ENCODE measurements around the gene PAPSS2. TPM values are rescaled to one million over a fixed set of nuclear protein-coding genes. Genes with fewer than 3 reads are reported as not detected.
A peak's percentile ranks its signal among the peaks of the same experiment; 100 is the strongest.

PAPSS2 gene
- total RNA-seq, 2 donors from 2014 or later: 16.9 to 17.5 TPM

GRCh38 chr10:87771871-87772500 is 112.3 kb downstream of the PAPSS2 start:
- Histone ChIP-seq H3K4me3 (no peak overlapping the region), H3K27ac (no peak overlapping the region), H3K4me1 (no peaks in the 10 kb centered on the region), H3K9me3 (no peaks in the 10 kb centered on the region), H3K27me3 (no peaks in the 10 kb centered on the region), H3K36me3 (replicated peaks in 1 of 2; ENCODE audit: insufficient read depth in 1 of 2, low read depth in 2 of 2) (peaks cover 0 to 3% of the 10 kb centered on the region in 2 donors)
- DNase-seq: no peak
- no peak for ATAC-seq
- intact Hi-C loops (cut with DNase I): no loop called here
- 75 to 79% methylated on average over 2 of the region's 2 CpGs for WGBS, 2 donors
- TF ChIP-seq CTCF (IDR thresholded peaks at IDR 0.05): peak in 6 of 7 experiments; percentile 34 to 65 (median 52)
- no peak for TF ChIP-seq POLR2A (IDR thresholded peaks at IDR 0.05)

- intact Hi-C loops (cut with DNase I): no loop called here
- WGBS, 2 donors: 47 to 66% methylated on average over 4 of the region's 4 CpGs
- DNase-seq (no peak), ATAC-seq (no peak)
- TF ChIP-seq POLR2A (IDR thresholded peaks at IDR 0.05) (no peak), CTCF (IDR thresholded peaks at IDR 0.05) (no peak)
- H3K9me3 ChIP-seq: no peaks in the 10 kb centered on the region
- peaks cover 0 to 10% of the 10 kb centered on the region in 2 donors for H3K36me3 ChIP-seq (replicated peaks in 1 of 2; ENCODE audit: insufficient read depth in 1 of 2, low read depth in 2 of 2)
- H3K4me3 ChIP-seq: no peak overlapping the region
- H3K4me1 ChIP-seq: no peaks in the 10 kb centered on the region
- H3K27ac ChIP-seq: peak overlapping the region in 1 of 4 donors; percentile 28
- H3K27me3 ChIP-seq: no peaks in the 10 kb centered on the region
Measured at GRCh38 chr10:87775766-87776165, 116.1 kb downstream of the PAPSS2 start.

GRCh38 chr10:87776328-87776727 is 116.7 kb downstream of the PAPSS2 start:
- DNase-seq (no peak), ATAC-seq (no peak)
- no peaks in the 10 kb centered on the region for H3K27me3 ChIP-seq
- no peaks in the 10 kb centered on the region for H3K4me1 ChIP-seq
- H3K4me3 ChIP-seq: no peak overlapping the region
- H3K27ac ChIP-seq: no peak overlapping the region
- TF ChIP-seq POLR2A (IDR thresholded peaks at IDR 0.05) (no peak), CTCF (IDR thresholded peaks at IDR 0.05) (no peak)
- WGBS, 2 donors: 91 to 92% methylated on average over 6 of the region's 6 CpGs
- intact Hi-C loops (cut with DNase I): no loop called here
- no peaks in the 10 kb centered on the region for H3K9me3 ChIP-seq
- H3K36me3 ChIP-seq (replicated peaks in 1 of 2; ENCODE audit: insufficient read depth in 1 of 2, low read depth in 2 of 2): peaks cover 0 to 10% of the 10 kb centered on the region in 2 donors

- no peak for TF ChIP-seq POLR2A (IDR thresholded peaks at IDR 0.05)
- no peak for TF ChIP-seq CTCF (IDR thresholded peaks at IDR 0.05)
- WGBS, 2 donors: 97% methylated on average over 2 of the region's 2 CpGs
- Histone ChIP-seq H3K4me1 (no peaks in the 10 kb centered on the region), H3K27ac (no peak overlapping the region), H3K36me3 (replicated peaks in 1 of 2; ENCODE audit: insufficient read depth in 1 of 2, low read depth in 2 of 2) (peaks cover 0 to 9% of the 10 kb centered on the region in 2 donors), H3K27me3 (no peaks in the 10 kb centered on the region), H3K9me3 (no peaks in the 10 kb centered on the region), H3K4me3 (no peak overlapping the region)
- ATAC-seq (no peak), DNase-seq (no peak)
- intact Hi-C loops (cut with DNase I): no loop called here
Measured at GRCh38 chr10:87781545-87781944, 121.9 kb downstream of the PAPSS2 start.

GRCh38 chr10:87782721-87783120 is 123.0 kb downstream of the PAPSS2 start:
- no peak for ATAC-seq
- Histone ChIP-seq H3K27me3 (no peaks in the 10 kb centered on the region), H3K27ac (no peak overlapping the region), H3K36me3 (replicated peaks in 1 of 2; ENCODE audit: insufficient read depth in 1 of 2, low read depth in 2 of 2) (peaks cover 0 to 9% of the 10 kb centered on the region in 2 donors), H3K9me3 (no peaks in the 10 kb centered on the region), H3K4me1 (no peaks in the 10 kb centered on the region), H3K4me3 (no peak overlapping the region)
- intact Hi-C loops (cut with DNase I): no loop called here
- TF ChIP-seq CTCF (IDR thresholded peaks at IDR 0.05) (no peak), POLR2A (IDR thresholded peaks at IDR 0.05) (no peak)
- 93 to 96% methylated on average over 6 of the region's 6 CpGs for WGBS, 2 donors
- no peak for DNase-seq

All from body of pancreas (tissue), 4 donors.